Ishikawa (cell line): Measurements from ENCODE around the gene TRIOBP.

ENCODE experiments used
- CEBPB ChIP-seq: IDR thresholded peaks from 2 replicates; pipeline ENCODE4 v1.6.1; 2012
- CREB1 ChIP-seq: IDR thresholded peaks from 2 replicates; pipeline ENCODE4 v1.6.1; 2012; ENCODE audit warnings: low read depth
- EGR1 ChIP-seq: IDR thresholded peaks from 2 replicates; pipeline ENCODE4 v1.6.1; 2012
- EP300 ChIP-seq: IDR thresholded peaks from 2 replicates; pipeline ENCODE4 v1.6.1; 2012; ENCODE audit warnings: borderline replicate concordance
- FOXM1 ChIP-seq: IDR thresholded peaks from 2 replicates; pipeline ENCODE4 v1.6.1; 2012; ENCODE audit warnings: low read depth, borderline replicate concordance
- NFIC ChIP-seq: IDR thresholded peaks from 2 replicates; pipeline ENCODE4 v1.6.1; 2012
- RAD21 ChIP-seq: IDR thresholded peaks from 2 replicates; pipeline ENCODE4 v1.6.1; 2012; ENCODE audit warnings: low read depth
- TAF1 ChIP-seq: IDR thresholded peaks from 2 replicates; pipeline ENCODE4 v1.6.1; 2012; ENCODE audit warnings: low read depth, mild to moderate bottlenecking
- TCF12 ChIP-seq: IDR thresholded peaks from 2 replicates; pipeline ENCODE4 v1.6.1; 2012; ENCODE audit warnings: low read depth
- TEAD4 ChIP-seq: IDR thresholded peaks from 2 replicates; pipeline ENCODE4 v1.6.1; 2012
- YY1 ChIP-seq: IDR thresholded peaks from 2 replicates; pipeline ENCODE4 v1.6.1; 2012; ENCODE audit warnings: low read depth
- ZBTB7A ChIP-seq: IDR thresholded peaks from 2 replicates; pipeline ENCODE4 v1.6.1; 2012; ENCODE audit warnings: low read depth
- TF ChIP-seq, protein P1 (sequence below): IDR thresholded peaks from 2 replicates; pipeline ENCODE4 v1.6.1; 2012
- TF ChIP-seq, protein P2 (sequence below): IDR thresholded peaks from 2 replicates; pipeline ENCODE4 v1.6.1; 2012
- TF ChIP-seq, protein P3 (sequence below): IDR thresholded peaks from 2 replicates; pipeline ENCODE4 v1.6.1; 2012; ENCODE audit warnings: low read depth, mild to moderate bottlenecking

The TRIOBP gene

DNA sequence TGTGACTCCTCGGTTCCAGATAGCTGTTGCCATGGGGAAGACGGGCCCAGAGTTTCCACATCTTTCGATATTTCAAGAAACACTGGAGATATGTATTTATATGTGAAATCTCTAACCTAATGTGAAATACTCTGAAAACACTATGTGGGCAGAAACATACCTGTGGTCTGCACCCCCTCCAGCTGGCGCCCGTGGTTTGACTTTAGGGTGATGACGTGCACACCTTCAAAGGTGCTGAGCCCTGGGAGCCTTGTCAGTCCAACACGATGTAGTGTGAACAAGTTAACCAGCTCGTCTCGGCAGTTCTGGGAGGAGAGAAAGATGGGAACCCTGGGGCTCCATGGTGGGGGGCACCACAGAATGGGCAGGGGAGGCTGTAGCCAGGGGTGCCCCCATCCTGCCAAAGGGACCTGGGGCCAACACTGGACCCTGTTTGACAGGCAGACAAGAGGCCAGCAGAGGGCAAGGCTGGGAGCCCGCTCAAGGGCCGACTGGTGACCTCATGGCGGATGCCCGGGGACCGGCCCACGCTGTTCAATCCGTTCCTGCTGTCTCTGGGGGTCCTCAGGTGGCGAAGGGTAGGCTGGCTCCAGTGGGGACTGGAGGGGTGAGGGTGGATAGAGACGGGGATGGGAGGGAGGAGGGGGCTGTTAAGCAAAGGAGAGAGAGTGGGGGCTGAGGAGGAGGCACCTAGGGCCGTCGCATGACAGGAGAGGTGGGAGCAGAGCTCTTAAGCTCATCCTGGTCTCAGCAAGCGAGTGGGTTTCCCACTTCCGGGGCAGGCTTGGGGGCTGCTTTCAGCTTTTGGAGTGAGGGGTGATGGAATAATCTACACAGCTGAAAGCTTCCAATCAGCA lies 43.8 kb downstream of the TRIOBP start:
- TF ChIP-seq, protein P1, sequence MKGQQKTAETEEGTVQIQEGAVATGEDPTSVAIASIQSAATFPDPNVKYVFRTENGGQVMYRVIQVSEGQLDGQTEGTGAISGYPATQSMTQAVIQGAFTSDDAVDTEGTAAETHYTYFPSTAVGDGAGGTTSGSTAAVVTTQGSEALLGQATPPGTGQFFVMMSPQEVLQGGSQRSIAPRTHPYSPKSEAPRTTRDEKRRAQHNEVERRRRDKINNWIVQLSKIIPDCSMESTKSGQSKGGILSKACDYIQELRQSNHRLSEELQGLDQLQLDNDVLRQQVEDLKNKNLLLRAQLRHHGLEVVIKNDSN: no peak
- TF ChIP-seq CEBPB (no peak), EGR1 (no peak), YY1 (no peak), TCF12 (no peak), TEAD4 (no peak), NFIC (no peak), ZBTB7A (no peak), TAF1 (no peak), FOXM1 (no peak), CREB1 (no peak), RAD21 (no peak), EP300 (no peak)
- TF ChIP-seq, protein P2, sequence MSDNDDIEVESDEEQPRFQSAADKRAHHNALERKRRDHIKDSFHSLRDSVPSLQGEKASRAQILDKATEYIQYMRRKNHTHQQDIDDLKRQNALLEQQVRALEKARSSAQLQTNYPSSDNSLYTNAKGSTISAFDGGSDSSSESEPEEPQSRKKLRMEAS: no peak
- TF ChIP-seq, protein P3, sequence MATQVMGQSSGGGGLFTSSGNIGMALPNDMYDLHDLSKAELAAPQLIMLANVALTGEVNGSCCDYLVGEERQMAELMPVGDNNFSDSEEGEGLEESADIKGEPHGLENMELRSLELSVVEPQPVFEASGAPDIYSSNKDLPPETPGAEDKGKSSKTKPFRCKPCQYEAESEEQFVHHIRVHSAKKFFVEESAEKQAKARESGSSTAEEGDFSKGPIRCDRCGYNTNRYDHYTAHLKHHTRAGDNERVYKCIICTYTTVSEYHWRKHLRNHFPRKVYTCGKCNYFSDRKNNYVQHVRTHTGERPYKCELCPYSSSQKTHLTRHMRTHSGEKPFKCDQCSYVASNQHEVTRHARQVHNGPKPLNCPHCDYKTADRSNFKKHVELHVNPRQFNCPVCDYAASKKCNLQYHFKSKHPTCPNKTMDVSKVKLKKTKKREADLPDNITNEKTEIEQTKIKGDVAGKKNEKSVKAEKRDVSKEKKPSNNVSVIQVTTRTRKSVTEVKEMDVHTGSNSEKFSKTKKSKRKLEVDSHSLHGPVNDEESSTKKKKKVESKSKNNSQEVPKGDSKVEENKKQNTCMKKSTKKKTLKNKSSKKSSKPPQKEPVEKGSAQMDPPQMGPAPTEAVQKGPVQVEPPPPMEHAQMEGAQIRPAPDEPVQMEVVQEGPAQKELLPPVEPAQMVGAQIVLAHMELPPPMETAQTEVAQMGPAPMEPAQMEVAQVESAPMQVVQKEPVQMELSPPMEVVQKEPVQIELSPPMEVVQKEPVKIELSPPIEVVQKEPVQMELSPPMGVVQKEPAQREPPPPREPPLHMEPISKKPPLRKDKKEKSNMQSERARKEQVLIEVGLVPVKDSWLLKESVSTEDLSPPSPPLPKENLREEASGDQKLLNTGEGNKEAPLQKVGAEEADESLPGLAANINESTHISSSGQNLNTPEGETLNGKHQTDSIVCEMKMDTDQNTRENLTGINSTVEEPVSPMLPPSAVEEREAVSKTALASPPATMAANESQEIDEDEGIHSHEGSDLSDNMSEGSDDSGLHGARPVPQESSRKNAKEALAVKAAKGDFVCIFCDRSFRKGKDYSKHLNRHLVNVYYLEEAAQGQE: no peak

DNA sequence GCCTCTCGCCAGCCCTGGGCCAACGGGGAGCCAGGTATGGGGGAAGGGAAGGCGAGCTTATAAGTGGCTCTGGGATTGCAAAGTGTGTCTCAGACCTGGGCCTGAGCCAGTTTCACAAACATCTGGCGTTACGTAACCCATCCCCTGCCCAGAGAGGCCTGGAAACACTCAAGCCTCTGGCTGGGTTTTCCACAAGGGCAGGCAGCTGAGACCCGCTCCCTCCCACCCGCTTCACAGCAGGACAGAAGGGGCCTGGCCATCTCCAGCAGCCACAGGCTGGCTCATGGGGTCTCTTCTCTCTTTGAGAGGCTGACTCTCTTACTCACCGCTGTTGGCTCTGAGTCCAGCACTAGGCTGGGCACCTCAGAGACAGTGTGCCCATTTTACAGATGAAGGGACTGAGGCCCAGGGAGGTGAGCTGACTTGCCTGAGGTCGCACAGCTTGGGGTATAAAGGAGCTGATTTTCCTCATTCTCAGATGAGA lies 44.5 kb downstream of the TRIOBP start:
- TF ChIP-seq CEBPB: peak; percentile 83
- TF ChIP-seq FOXM1: no peak
- TF ChIP-seq ZBTB7A: no peak
- TF ChIP-seq NFIC: peak; percentile 31; the same call in 1 of the 2 replicates

DNA sequence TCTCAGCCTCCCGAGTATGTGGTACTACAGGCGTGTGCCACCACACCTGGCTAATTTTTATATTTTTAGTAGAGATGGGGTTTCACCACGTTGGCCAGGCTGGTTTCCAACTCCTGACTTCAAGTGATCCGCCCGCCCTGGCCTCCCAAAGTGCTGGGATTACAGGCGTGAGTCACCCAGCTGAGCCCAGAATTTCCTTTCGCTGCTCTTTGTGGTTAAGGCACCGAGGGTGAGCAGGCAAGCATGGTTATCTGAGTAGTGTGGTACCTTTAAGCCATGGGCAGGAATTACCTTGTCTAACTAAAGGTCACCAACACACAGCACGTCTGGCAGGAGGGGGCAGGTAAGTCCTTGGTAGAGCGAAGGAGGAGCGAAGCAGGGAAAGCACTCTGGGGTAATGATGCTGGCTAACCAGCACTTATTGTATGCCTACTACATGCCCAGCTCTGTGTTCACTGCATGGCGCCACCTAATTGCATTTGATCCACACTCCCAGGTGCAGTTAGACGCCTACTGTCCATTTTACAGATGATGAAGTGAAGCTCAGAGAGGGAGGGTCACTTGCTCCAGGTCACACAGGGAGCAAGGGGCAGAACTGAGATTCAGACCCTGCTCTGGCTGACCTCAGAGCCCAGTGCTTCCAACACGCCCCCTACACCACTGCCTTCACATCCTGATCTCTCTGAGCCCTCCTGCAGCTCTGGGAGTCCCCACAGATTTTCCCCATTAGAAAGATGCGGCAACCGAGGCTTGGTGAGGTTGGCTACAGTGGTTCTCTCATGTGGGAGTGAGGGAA lies 45.7 kb downstream of the TRIOBP start:
- TF ChIP-seq ZBTB7A (no peak), FOXM1 (no peak), NFIC (no peak), EGR1 (no peak), TAF1 (no peak), RAD21 (no peak), YY1 (no peak), CREB1 (no peak), TCF12 (no peak), CEBPB (no peak), EP300 (no peak), TEAD4 (no peak)
- TF ChIP-seq, protein P1: no peak
- TF ChIP-seq, protein P2: no peak
- TF ChIP-seq, protein P3: no peak

DNA sequence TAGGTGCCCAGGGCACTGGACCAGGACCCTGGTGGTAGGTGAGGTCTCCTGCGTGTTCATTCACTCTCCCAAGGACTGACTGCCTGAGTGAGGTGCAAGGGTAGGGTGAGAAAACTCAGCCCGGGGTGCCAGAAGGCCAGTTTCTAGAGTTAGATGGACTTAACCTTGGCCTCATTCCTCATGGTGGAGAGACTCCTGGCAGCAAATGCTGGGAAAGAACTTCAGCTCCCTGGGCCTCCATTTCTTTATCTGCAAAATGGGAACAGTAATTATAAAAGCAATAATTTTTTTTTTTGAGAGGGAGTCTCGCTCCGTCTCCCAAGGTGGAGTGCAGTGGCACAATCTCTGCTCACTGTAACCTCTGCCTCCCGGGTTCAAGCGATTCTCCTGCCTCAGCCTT lies 47.7 kb downstream of the TRIOBP start:
- no peak for TF ChIP-seq EGR1
- TF ChIP-seq, protein P3: no peak
- TF ChIP-seq CEBPB: no peak
- TF ChIP-seq TCF12: no peak
- TF ChIP-seq RAD21: no peak
- TF ChIP-seq ZBTB7A: no peak
- no peak for TF ChIP-seq EP300
- no peak for TF ChIP-seq FOXM1
- TF ChIP-seq, protein P1: no peak
- no peak for TF ChIP-seq TAF1
- no peak for TF ChIP-seq NFIC
- no peak for TF ChIP-seq CREB1
- TF ChIP-seq TEAD4: no peak
- TF ChIP-seq, protein P2: no peak
- no peak for TF ChIP-seq YY1
